Peyer's patch (tissue), 4 donors: ENCODE data around the gene GOSR2. TPM values are rescaled to one million over a fixed set of nuclear protein-coding genes. Genes with fewer than 3 reads are reported as not detected.
"Not testable (repeated sequence)": the region's sequence is repeated elsewhere in the genome, so short reads cannot be mapped to it uniquely, and the experiment has no call there.

Experiments used
- DNase-seq, 3 donors: peaks; one replicate each; pipeline ENCODE4 v3.0.0-alpha.2; 2017 to 2019
- H3K27ac ChIP-seq, 4 donors: fragments of 200-600 bp; sonication (generic); one replicate each; pipeline ENCODE4 v1.5.1; 2016 to 2019
- H3K27me3 ChIP-seq, 2 donors: fragments of 200-600 bp; sonication (generic); one replicate each; pipeline ENCODE4 v1.5.1; 2019
- H3K36me3 ChIP-seq, 3 donors: fragments of 200-600 bp; sonication (generic); one replicate each; pipeline ENCODE4 v1.5.1; 2016 to 2019
- H3K4me1 ChIP-seq, 4 donors: fragments of 200-600 bp; sonication (generic); one replicate each; pipeline ENCODE4 v1.5.1; 2016 to 2019
- H3K4me3 ChIP-seq, 4 donors: fragments of 200-600 bp; sonication (generic); 1 replicate in 3 of 4; 2 replicates in 1 of 4; pipeline ENCODE4 v1.5.1; 2016 to 2019; ENCODE audit warnings: mild to moderate bottlenecking in 1 of 4
- H3K9me3 ChIP-seq, 4 donors: fragments of 200-600 bp; sonication (generic); one replicate each; pipeline ENCODE4 v1.5.1; 2016 to 2019; ENCODE audit warnings: mild to moderate bottlenecking in 1 of 4
- CTCF ChIP-seq, 6 experiments: fragments of 450-650 bp in 4 of 6; fragments of 200-600 bp in 2 of 6; sonication (generic) in 1 of 6; IDR thresholded peaks; one replicate each; pipeline ENCODE4 v1.5.1; 2017 to 2019; ENCODE audit warnings: antibody characterized with exemption in 6 of 6, mild to moderate bottlenecking in 3 of 6, moderate library complexity in 1 of 6
- POLR2A ChIP-seq, 2 donors: fragments of 450-650 bp; IDR thresholded peaks; one replicate each; pipeline ENCODE4 v1.5.1; 2017; ENCODE audit warnings: antibody characterized with exemption in 2 of 2, mild to moderate bottlenecking in 2 of 2, moderate library complexity in 2 of 2
- total RNA-seq, 4 donors: library from RNA; depleted of rRNA; stranded (reverse); fragments of >200 nt; gene quantifications; one replicate each; pipeline ENCODE4 v1.1.0, GENCODE V29; 2016

Gene GOSR2
- total RNA-seq, 4 donors from 2014 or later = 77.6 to 148 (median 121) TPM

GRCh38 chr17:46950342-46950996 is 27.5 kb downstream of the GOSR2 start:
- Histone ChIP-seq H3K4me3 (no peak overlapping the region), H3K9me3 (no peaks in the 10 kb centered on the region), H3K4me1 (no peaks in the 10 kb centered on the region), H3K27ac (no peak overlapping the region), H3K27me3 (no peaks in the 10 kb centered on the region), H3K36me3 (no peaks in the 10 kb centered on the region)
- DNase-seq = no peak
- TF ChIP-seq POLR2A (IDR thresholded peaks at IDR 0.05) (no peak), CTCF (IDR thresholded peaks at IDR 0.05) (no peak)

- Histone ChIP-seq H3K36me3 (no peaks in the 10 kb centered on the region), H3K4me3 (no peak overlapping the region), H3K27me3 (no peaks in the 10 kb centered on the region), H3K9me3 (no peaks in the 10 kb centered on the region), H3K4me1 (no peaks in the 10 kb centered on the region), H3K27ac (no peak overlapping the region)
- DNase-seq = no peak
- no peak for TF ChIP-seq CTCF (IDR thresholded peaks at IDR 0.05)
- no peak for TF ChIP-seq POLR2A (IDR thresholded peaks at IDR 0.05)
Measured at GRCh38 chr17:46950997-46951621, 28.1 kb downstream of the GOSR2 start.

- DNase-seq = no peak
- H3K4me3 ChIP-seq = no peak overlapping the region
- TF ChIP-seq CTCF (IDR thresholded peaks at IDR 0.05) (no peak), POLR2A (IDR thresholded peaks at IDR 0.05) (no peak)
Measured at GRCh38 chr17:46951706-46952105, 28.7 kb downstream of the GOSR2 start.

GRCh38 chr17:46952115-46952514 is 29.2 kb downstream of the GOSR2 start:
- H3K36me3 ChIP-seq = no peaks in the 10 kb centered on the region
- TF ChIP-seq POLR2A (IDR thresholded peaks at IDR 0.05) (no peak), CTCF (IDR thresholded peaks at IDR 0.05) (no peak)
- H3K27me3 ChIP-seq = no peaks in the 10 kb centered on the region
- no peaks in the 10 kb centered on the region for H3K9me3 ChIP-seq
- no peak for DNase-seq
- H3K27ac ChIP-seq = no peak overlapping the region
- no peaks in the 10 kb centered on the region for H3K4me1 ChIP-seq
- no peak overlapping the region for H3K4me3 ChIP-seq

More at GRCh38 chr17:46951706-46952105, 28.7 kb downstream of the GOSR2 start:
- no peak overlapping the region for H3K27ac ChIP-seq
- no peaks in the 10 kb centered on the region for H3K36me3 ChIP-seq
- H3K27me3 ChIP-seq = no peaks in the 10 kb centered on the region
- no peaks in the 10 kb centered on the region for H3K4me1 ChIP-seq
- no peaks in the 10 kb centered on the region for H3K9me3 ChIP-seq

GRCh38 chr17:46953191-46953590 is 30.2 kb downstream of the GOSR2 start:
- not testable (repeated sequence) for H3K9me3 ChIP-seq, H3K36me3 ChIP-seq, H3K4me1 ChIP-seq, H3K27me3 ChIP-seq, DNase-seq, H3K27ac ChIP-seq, H3K4me3 ChIP-seq

GRCh38 chr17:46958041-46958591 is 35.2 kb downstream of the GOSR2 start:
- TF ChIP-seq POLR2A (IDR thresholded peaks at IDR 0.05) (no peak), CTCF (IDR thresholded peaks at IDR 0.05) (no peak)
- no peak overlapping the region for H3K4me3 ChIP-seq

More at GRCh38 chr17:46958041-46958591, 35.2 kb downstream of the GOSR2 start:
- Histone ChIP-seq H3K27ac (no peak overlapping the region), H3K27me3 (no peaks in the 10 kb centered on the region), H3K4me1 (no peaks in the 10 kb centered on the region), H3K36me3 (no peaks in the 10 kb centered on the region), H3K9me3 (no peaks in the 10 kb centered on the region)
- no peak for DNase-seq
